ENCODE results near the gene SEC61B.

The SEC61B gene

DNA sequence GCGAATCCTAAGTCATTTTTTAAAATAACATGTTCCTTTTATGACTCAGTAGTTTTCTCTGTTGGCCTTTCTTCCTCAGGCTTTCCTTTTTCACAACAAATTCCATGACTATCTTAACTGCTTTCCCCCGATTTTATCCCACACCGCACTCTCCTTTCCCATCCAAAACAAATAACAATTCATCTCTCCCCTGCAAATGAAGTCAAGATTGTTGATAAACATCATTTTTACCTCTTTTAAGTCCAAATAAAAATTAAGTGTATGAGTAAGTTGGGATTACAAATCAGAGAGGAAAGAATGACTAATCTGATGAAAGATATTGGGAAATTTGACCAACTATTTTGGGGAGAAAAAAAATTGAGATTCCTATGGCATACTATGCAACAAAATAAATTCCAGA, 47.3 kb downstream of the SEC61B start:
- no peak for DNase-seq (ENCODE audit: low read depth in 1 of 2, low spot score in 1 of 2)

DNA sequence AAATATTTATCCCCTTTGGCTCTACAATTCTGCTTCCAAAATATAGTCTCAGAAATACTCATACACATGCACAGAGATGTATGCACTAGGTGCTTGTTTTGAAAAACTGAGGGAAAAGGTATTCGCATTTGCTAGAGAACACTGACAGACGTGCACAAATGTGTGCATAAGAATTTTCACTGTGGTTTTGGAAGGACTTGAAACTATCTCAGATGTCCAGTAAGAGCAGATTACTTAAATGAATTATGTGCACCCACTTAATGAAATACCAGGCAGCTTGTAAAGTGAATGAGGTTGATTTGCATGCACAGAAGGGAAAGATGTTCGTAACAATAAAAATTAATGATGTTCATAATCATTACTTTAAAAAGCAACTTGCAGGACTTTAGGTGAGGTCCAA, 48.4 kb downstream of the SEC61B start:
- DNase-seq (ENCODE audit: low read depth in 1 of 2, low spot score in 1 of 2): no peak

DNA sequence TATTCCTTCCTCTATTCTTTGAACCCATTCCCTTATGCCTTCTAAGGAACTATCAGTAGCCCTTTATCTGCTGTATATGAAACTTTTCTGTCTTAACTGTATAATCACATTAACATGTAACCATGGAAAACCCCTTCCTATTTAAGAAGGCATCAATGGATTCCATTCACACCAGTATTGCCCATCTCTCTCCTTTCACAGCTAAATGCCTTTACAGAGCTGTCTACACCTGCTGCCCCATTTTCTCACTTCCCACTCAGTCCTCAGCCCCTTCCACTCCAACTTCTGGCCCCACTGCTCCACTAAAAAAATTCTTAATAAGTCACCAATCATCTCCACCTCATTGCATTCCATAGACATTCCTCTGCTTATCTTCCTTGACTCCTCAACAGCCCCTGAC, 50.8 kb downstream of the SEC61B start:
- no peak for DNase-seq (ENCODE audit: low read depth in 1 of 2, low spot score in 1 of 2)

DNA sequence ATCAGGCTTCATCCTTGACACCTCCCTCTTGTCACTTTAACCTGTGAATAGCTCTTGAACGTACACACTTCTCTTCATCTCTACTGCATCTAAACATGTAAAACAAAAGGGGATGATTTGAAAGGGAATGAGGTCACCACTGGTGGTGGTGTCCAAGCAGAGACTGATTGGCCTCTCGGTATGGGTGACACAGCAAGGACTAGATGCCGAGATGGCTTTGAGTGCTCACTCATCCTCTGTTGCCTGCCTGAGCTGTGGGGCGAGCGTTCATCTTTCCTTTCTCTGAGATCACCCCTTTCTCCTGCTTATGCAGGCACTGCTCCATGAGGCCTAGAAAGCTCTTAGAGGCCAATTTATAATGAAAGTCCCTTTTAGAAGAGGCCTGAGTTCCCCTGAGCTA, 51.9 kb downstream of the SEC61B start:
- no peak for DNase-seq (ENCODE audit: low read depth in 1 of 2, low spot score in 1 of 2)

DNA sequence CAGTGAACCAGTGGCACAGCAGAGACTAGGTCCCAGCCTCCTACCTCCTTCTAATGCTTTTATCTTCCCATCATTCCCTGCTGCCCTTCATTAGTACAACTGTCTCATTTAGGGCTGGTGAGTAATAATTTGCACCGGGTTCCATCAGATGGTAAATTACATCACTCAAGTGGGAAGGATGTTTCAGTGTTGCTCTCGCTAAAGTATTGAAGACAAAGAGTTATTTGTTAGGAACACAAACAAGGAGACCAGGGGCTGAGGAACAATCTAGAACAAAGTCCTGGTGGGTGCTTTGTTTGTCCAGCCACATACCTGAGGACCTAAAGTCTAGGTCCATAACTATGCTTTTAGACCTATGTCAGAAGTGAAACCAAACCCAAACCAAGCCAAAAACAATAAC, 52.4 kb downstream of the SEC61B start:
- DNase-seq (ENCODE audit: low read depth in 1 of 2, low spot score in 1 of 2): no peak

Measured in activated T-helper 1 cell treated with anti-CD3 and anti-CD28 coated beads, Interleukin-2, amount 50 U/mL, for 16 hours (primary cell).